SH-SY5Y (cell line): Measurements from ENCODE around the gene STYK1.

Experiments
- GATA2 ChIP-seq: IDR thresholded peaks from 2 replicates; pipeline ENCODE4 v1.6.1; 2011; ENCODE audit warnings: mild to moderate bottlenecking, low read depth, low read length
- GATA3 ChIP-seq: IDR thresholded peaks from 2 replicates; pipeline ENCODE4 v1.6.1; 2011; ENCODE audit warnings: low read depth, mild to moderate bottlenecking, low read length, moderate library complexity

GRCh38 chr12:10721651-10722501, 48.0 kb upstream of the STYK1 start:
- no peak for TF ChIP-seq GATA2
- no peak for TF ChIP-seq GATA3
